ENCODE data around the gene ASB3.

DNA sequence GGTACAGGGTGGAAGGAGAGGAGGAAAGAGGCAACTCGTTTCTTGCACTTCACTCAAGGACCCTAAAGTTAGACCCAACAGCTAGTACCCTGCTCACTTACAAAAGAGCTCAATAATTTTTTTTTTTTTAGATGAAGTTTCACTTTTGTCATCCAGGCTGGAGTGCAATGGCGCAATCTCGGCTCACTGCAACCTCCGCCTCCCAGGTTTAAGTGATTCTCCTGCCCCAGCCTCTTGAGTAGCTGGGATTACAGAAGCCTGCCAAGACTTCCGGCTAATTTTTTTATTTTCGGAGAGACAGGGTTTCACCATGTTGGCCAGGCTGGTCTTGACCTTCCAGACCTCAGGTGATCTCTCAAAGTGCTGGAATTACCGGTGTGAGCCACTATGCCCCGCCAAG lies 4.1 kb downstream of the ASB3 start:
- TF ChIP-seq, protein P1, sequence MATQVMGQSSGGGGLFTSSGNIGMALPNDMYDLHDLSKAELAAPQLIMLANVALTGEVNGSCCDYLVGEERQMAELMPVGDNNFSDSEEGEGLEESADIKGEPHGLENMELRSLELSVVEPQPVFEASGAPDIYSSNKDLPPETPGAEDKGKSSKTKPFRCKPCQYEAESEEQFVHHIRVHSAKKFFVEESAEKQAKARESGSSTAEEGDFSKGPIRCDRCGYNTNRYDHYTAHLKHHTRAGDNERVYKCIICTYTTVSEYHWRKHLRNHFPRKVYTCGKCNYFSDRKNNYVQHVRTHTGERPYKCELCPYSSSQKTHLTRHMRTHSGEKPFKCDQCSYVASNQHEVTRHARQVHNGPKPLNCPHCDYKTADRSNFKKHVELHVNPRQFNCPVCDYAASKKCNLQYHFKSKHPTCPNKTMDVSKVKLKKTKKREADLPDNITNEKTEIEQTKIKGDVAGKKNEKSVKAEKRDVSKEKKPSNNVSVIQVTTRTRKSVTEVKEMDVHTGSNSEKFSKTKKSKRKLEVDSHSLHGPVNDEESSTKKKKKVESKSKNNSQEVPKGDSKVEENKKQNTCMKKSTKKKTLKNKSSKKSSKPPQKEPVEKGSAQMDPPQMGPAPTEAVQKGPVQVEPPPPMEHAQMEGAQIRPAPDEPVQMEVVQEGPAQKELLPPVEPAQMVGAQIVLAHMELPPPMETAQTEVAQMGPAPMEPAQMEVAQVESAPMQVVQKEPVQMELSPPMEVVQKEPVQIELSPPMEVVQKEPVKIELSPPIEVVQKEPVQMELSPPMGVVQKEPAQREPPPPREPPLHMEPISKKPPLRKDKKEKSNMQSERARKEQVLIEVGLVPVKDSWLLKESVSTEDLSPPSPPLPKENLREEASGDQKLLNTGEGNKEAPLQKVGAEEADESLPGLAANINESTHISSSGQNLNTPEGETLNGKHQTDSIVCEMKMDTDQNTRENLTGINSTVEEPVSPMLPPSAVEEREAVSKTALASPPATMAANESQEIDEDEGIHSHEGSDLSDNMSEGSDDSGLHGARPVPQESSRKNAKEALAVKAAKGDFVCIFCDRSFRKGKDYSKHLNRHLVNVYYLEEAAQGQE (IDR thresholded peaks at IDR 0.05; ENCODE audit: insufficient read depth in 1 of 2, low read depth in 2 of 2, low read length in 2 of 2): no peak
- TF ChIP-seq POLR2AphosphoS5 (IDR thresholded peaks at IDR 0.05; ENCODE audit: low read depth, low read length) (no peak), TAF1 (IDR thresholded peaks at IDR 0.05; ENCODE audit: borderline replicate concordance, insufficient read depth, low read length) (no peak)

Measured in PFSK-1 (cell line).